Activated naive CD8-positive, alpha-beta T cell treated with anti-CD3 and anti-CD28 coated beads, Interleukin-2, amount 50 U/mL, for 16 hours (primary cell): ENCODE data around the gene CCNL1.

Experiments
- DNase-seq: peaks from one replicate; pipeline ENCODE4 v3.0.0-alpha.2; 2020; ENCODE audit warnings: low read depth, low spot score

Gene CCNL1

DNA sequence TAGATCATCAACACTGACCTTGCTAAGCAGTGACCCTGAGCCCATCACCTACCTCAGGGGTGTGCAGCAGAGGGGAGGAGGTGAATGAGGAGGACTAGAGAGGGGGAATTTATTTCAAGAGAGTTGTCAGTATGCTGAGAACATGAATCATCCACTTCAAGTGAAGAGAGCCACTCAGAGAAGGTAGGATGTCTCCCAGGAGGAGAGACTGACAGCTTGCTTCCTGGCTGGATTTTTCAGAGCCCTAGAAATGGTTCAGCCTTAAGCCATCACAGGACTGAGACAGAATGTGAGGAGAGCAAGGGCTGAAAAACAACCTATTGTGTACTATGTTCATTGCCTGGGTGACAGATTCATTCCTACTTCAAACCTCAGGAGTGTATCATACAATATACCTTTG, 34.8 kb downstream of the CCNL1 start:
- no peak for DNase-seq

DNA sequence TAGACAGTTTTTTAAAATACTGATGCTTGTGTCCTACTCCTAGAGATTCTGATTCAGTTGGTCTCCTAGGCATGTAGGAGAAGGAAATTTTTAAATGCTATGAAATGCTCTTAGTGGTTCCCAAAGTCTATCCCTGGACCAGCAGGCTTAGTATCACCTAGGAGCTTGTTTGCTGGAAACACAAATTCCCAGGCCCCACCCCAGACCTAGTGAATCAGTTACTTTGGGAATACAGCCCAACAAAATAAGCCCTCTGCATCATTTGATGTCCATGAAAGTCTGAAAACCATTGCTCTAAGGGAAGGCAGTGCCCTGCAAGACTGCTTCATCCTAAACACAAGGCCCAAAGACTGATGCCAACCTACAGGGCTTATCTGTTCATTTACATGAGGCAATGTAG, 36.3 kb downstream of the CCNL1 start:
- DNase-seq: no peak

DNA sequence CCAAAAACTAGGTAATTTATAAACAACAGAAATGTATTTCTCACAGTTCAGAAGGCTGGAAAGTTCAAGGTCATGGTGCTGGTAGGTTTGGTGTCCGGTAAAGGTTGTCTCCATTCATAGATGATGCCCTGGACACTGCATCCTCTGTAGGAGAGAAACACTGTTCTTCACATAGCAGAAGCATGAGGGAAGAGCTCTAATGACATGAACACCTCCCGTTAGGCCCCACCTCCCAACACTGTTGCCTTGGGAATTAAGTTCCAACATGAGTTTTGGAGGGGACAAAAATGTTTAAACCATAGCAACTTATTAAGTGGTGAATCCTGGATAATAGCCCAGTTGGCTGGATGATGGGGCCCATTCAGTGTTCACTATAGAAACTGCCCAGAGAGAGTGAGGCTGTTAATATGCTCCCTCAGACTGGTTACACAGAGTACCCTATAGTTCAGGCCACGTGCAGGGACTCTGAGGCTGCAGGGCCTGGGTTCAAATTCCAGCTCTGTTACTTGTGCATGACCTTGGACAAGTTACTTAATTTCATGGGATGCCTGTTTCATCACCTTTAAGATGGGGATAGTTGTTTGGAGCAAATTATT, 37.0 kb downstream of the CCNL1 start:
- no peak for DNase-seq

DNA sequence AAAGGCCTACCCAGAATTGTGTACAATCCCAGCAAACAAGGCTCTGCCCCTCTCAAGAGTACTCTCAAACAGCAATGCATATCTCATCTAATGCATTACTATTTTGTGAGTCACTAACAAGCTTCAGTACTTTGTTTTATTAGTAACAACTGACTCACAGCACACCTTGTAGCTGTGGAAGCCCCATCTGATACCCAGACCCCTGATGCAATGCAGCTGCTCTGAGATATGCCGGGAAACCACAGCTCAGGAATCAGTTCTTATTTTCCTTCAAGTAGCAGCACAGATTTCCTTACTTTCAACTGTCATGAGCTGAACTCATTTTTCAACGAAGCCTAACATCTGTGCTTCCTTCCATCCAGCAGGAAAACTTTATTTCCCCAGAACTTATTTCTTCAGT, 37.8 kb downstream of the CCNL1 start:
- DNase-seq: no peak

DNA sequence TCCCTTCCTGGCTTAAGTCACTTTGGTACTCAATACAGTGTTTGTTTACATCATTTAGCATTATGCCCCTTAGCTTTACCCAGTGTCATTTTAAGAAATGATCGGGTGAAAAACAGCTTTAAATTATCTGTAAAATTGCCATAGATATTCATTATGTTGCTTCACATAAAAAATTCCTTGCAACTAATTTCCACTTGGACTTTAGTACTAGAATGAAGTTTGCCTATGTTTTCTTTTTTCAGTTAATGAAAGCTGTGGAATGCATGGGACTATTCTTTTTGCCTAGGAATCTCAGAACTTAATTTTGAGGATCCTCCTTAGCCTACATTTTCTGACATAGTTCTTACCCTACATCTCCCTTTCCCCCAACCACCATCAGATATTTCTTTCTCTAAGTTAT, 38.4 kb downstream of the CCNL1 start:
- no peak for DNase-seq

DNA sequence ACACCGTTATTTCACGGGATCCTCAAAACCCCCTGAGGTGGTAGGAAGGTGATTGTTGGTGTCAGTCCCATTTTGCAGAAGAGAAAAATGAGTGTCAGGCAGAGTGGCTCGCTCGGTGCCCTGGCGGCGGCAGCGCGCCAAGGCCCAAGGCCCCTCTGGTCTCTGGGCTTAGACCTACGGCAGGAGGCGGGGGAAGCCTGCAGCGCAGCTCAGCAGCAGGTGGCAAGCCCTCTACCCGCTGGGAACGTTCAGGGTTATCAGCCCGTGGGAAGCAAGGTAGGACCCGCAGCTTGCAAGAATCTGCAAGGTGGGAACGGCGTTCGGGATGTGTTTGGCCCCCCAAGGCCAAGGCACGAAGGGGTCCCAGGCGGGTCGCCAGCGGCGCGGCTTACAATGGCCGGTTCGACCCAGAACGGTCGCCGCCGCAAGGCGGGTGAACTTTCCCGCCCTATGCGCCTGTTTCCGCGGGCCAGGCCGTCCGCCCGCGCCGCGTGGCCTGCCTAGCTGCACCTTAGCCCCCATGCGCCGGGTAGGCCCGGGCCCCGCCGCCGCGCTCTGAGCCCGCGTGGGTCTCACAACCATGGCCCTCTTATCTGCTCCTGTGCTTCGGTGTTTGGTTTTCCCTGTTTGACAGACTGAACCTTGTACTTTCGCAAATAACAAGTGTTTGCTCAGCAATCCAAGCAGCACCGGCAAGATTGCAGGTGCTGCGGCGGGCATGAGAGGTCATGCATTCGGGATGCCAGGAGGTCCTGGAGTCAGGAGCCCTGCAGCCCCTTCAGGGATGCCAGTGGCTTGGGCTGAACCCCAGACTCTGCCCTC, 39.7 kb downstream of the CCNL1 start:
- DNase-seq: no peak

DNA sequence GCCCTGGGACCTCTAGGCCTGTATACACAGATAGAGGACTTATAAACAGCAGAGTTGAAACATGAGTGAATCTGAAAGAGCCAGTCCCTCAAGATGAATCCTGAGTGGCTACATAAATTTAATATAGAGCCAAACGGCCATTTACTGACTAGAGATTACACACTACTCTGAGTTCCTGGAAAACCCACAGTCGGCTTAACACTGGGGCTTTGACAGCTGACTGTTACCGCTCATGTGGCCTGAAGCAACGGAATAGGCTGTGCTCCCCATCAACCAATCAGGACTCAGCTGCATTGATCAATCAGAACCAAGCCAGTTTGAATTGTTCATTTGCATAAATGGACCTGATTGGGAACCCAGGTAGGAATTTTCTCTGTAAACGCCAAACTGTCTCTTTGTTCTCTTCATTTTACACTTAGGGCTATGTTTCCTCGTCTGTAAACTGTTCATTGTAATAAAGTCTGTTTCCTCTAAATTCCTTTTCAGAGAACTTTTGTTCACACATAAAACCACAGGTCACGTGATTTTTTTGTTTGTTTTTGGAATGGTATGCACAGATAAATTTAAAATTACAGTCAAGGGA, 40.5 kb downstream of the CCNL1 start:
- DNase-seq: no peak

DNA sequence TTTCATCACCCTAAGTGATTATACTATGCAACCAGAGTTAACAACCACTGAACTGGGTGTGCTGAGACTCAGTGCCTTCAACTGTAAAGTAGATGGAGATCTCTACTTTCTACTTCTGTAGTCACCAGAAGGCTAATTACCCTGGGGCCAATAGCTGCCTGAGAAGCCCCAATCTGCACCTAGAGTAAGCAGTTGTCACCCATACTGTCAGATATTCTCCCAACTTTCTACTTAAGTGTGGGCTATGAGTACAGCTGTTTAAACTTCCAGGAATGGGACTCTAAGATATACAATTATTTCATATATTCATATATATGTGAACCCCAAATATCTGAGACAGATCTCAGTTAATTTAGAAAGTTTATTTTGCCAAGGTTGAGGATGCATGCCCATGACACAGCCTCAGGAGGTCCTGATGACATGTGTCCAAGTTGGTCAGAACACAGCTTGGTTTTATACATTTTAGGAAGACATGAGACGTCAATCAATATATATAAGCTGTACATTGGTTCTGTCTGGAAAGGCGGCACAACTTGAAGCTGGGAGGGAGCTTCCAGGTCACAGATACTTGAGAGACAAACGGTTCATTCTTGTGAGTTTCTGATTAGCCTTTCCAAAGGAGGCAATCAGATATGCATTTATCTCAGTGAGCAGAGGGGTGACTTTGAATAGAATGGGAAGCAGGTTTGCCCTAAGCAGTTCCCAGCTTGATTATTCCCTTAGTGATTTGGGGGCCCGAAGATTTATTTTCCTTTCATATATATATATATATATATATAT, 41.9 kb downstream of the CCNL1 start:
- no peak for DNase-seq

DNA sequence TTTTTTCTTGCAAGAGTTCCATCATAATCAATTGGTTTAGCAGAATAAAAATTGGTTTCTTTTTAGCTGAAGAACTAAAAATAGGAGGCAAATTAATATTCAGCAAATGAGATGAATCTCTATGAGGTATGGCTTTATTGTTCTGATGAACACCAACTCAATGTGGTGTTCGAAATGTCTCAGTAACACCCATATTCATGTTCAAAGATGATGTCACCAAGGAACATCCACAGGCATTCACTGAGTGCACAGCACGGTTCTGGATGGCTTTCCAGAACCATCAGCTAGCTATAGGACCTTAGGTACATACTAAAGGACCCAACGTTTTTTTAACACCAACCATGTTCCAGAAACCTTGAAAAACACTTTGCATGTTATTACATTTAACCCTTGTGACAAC, 42.7 kb downstream of the CCNL1 start:
- DNase-seq: no peak

DNA sequence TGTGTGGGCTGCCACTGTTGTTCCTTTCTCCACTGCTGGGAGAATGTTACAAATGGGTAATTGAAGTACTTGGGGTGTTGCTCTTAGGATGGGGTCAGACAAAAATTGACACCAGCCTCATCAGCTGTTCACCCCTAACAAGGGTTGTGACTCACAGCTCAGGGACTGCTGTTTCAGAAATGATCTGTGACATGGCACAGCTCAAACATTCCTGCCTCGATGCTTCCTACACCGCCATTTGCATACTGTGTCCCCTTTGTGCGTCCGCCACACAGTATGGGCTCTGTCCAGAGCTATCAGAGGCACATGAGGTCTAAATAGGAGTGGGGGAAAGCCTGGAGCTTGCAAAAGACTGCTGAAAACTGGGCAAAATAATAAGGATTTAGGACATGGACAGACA, 43.9 kb downstream of the CCNL1 start:
- no peak for DNase-seq

DNA sequence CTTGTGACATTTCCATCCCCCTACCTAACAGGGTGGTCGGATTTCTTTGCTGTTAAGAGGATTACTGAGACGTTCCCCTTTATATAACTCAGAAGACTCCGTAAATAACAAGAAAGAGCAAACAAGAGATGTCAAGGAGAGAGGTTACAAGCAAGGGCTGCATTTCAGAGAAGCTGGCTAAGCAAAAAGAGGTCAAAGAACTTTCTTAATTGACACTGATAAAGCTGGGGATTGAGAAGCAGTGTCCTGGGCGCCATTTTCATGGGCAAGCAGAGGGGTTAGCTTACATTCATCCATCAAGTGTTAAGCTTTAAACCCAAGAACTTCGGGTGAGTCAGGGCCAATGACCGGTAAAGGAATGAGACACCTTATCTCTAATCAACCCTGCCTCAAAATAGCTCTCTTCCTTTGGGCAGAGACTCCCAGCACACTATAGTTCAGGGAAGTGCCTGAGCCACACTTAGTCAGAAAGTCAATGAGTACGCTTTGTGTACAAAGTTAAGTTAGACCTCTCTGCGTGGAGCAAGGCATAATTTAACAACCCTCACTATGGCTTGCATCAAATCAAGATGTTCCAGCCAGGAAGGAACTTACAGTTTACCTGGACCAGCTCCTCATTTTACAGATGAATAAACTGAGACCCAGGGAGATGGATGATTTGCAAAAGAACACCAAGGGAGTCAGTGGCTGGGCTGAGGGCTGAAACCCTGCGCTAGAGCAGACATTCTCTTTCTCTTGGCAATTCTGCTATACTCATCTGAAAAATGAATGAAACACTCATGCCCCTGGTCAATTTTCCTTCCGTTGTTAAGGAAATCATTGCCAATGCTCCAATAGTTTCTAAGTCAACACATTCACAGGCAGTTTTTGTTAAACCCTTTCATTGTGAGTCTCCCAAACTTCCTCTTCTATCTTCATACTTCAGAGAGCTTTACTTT, 44.6 kb downstream of the CCNL1 start:
- DNase-seq: no peak

DNA sequence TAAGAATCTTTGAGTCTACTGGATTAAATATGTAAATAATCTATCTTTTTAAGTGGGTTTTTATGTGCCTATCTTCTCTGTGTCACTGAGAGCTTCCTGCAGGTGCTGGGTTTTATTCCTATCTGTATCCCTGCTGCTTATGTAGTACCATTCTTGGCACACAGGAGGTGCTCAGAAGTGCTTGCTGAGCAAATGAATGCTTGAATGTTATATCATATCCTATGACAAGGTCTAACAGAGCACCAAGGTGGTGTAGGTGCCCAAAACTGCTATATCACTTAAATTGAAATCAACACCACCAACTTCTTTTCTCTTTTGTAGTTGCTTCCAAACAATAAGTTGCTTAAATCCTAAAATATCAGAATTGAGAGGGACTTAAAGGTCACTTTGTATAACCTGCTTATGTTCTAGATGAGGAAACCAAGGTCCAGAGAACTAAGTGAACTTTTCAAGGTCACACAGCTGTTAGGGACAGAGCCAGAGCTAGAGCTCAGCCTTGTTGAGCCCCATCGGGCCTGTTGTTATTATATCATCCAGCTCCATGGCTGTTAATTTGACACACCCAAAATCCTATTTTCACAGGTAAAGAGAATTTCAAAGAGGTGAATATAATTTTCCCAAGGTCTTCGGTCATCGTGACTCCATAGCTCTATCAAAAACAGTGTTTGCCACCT, 46.0 kb downstream of the CCNL1 start:
- no peak for DNase-seq

DNA sequence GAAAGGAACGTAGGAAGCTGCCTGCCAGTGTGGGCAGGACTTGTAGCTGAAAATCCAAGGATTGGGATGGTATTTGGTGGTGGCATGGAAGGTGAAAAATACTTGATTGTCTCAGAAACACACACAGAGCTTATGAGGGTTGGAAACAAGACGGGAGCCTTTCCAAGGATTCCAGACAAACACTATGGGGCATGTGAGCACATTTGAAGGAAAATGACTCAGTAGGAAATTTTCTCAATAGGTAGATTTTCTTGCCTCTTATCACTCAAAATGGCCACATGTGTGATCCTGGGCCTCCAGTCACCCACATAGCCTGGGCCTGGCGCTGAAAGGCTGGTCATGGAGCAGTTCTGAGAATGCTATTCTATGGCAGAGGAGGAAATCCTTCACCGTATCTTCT, 47.4 kb downstream of the CCNL1 start:
- DNase-seq: no peak

DNA sequence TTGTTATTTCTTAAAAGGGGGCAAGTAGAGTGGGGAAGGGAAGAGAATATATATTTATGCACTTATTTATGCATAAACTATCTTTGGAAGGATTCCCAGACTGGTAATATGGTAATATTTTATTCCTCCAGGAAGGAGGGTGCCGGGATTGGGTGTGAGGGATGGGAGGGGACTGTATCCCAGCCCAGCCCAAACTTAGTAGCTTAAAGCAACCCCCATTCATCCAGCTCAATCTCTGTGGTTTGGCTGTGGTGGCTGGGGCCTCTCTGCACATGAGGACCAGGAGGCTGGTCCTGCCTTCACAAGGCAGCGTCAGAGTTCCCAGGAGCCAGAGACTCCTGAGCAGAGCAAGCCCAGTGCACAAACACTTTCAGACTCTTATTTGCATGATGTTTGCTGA, 48.4 kb downstream of the CCNL1 start:
- DNase-seq: no peak

DNA sequence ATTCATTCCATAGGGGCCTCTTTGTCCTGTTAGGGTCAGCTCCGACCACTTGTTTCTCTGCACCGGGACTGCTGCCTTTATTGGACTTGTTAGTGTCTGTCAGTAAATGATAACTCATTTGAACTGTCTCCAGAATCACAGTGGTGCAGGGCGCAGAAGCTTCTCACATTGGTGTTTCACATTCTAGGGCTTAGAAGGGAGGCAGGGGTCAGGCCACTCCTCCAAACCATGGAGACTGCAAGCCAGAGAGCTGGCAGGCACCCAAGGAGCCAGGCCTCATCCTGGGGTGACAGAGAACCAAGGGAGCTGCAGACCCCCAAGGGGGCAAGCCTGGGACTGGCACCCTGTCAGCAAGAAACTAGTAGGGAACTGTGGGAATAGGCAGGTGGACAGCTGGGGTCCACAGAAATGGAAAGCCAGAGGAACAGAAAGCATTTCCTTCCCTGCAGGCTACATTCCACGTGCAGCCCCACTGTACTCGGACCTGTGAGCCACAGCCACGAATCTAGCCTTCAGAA, 49.1 kb downstream of the CCNL1 start:
- DNase-seq: no peak

DNA sequence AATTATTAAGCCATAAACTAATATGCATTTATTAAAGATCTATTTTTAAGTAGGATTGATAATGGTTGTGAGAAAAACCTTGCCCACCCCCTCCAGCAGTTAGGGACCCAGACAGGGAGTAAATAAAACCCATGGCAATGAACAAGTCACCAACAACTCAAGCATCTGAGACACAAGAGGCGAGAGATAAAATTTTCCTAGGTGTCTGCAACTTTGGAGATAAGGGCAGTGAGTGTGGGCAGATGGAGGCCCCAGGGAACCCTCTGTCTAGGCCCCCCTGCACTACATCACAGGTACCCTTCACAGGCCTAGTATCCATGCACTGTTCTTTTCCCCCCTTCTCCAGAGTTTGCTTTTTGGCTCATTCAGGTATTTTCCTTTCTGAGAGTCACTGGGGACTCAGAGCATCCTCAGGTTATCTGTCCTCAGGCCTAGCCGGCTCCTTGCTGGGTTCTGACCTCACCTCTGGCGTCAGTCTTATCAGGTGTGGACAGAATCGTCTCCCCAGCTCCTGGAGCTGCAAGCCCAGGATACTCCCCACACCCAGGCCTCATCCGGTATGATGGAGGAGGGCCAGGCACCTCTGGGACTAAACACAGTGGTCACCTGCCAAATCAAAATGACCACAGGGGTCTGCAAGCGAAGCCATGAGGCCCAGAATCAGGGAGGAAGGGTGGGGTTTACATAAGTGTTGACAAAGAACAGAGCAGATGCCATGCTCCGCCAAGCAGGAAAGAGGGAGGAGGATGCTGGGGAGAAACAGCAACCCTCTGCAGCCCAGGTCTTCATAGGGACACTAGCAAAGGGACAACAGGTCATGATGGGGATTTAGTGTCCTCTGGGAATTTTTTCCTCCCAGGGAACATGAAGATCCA, 50.4 kb downstream of the CCNL1 start:
- no peak for DNase-seq

DNA sequence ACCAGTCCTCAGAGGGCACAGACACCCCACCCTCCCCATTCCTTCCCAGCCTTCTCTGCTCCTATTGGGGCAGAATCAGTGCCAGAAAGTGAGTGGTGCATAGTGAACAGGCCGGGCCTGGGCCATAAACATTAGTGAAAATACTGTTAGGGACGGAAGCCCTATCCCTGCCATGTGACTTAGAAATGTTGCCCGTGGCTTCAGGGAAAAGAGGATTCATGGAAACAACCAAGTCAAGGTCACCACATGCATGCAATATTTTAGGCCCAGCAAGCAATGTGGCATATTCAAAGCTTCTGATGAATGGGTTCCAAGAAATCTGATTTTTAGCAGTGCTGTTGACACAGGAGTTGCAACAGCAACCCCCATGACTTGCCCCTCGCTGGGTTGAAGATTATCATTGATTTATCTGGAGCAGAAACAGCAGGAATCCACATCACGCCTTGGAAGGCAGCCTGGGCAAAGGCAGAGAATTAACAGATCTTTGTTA, 52.3 kb downstream of the CCNL1 start:
- DNase-seq: no peak

DNA sequence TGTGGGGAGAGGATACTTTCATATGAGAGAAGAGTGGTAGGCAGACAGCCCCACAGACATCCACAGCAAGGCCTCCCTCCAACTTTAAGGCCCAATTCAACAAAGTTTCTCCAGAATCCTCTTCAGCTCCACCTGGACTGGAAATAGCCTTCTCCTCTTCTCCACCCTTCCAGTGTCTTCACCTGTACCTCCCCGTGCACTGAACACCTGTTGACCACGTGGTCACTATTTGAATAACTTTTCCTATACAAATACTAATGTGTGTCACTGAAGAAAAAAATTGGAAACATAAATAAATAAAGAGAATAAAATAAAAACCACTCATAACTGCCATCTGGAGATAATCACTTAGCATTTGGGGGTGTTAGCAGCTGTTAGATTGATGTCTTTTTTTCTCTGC, 52.9 kb downstream of the CCNL1 start:
- no peak for DNase-seq

DNA sequence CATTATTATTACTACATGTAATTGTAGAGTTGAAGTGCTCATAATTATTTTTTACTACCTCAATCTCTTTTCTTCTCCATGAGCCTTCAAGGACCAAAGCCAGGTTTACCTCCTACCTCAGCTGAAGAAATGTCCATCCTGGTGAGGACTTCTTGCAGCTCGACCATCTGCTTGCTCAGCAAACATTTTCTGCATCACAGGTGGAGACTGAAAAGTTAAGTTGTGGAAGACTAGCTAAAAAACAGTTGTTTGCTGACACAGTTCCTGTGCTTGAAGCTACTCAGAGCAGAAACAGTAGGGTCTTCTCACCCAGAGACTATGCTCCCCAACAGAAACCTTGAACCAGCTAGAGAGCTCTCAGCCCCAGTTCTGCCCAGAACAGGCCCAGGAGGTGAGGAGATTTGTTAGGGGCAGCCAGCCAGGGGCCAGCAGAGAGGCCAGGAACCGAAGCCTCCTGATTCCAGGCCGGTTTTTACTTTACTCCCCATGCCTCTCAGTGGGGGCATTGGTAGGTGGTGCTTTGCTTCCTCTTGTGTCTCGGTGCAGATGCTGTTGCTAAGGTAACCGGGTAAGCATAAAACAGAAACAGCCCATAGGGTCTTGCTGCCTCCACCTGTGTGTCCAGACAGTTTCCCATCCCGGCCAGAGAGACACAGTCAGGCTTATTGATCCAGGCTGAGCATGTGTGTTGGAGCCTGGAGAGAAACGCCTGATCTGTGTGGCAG, 54.9 kb downstream of the CCNL1 start:
- no peak for DNase-seq
